T-helper 1 cell (primary cell): ENCODE measurements around the gene PRSS35.
"Not testable (repeated sequence)": the region's sequence is repeated elsewhere in the genome, so short reads cannot be mapped to it uniquely, and the experiment has no call there.

Source experiments
- DNase-seq, 5 donors: peaks; one replicate each; pipeline ENCODE4 v3.0.0-alpha.2; 2012 to 2020

The PRSS35 gene

DNA sequence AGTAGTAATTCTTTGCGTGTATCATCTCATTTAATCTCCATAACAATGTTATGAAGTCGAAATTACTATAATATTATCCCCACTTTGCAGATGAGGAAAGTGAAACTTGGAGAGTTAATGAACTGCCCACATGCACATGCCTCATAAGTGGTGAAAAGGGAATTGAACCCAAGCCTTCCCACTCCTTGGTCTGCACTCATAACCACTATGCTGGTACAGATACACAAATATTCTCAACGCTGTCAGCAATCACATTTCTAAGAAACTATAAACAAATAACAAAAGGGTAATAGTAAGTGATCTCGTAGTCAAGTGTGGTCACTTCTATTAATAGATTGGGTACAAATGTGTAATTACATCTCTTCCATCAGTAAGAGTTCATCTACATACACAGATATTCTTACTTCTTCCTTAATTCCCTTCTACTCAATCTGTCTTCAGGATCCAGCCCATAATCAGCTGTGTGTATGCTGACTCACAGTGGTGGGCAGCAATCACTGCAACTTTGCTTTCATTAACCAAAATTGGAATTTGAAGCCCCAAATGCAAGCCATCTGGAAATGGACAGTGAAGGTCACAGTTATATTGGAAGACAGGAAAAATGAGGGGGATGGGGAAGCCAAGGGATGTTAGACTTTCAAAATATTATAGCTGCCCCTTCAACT, 6.6 kb downstream of the PRSS35 start:
- DNase-seq: no peak

DNA sequence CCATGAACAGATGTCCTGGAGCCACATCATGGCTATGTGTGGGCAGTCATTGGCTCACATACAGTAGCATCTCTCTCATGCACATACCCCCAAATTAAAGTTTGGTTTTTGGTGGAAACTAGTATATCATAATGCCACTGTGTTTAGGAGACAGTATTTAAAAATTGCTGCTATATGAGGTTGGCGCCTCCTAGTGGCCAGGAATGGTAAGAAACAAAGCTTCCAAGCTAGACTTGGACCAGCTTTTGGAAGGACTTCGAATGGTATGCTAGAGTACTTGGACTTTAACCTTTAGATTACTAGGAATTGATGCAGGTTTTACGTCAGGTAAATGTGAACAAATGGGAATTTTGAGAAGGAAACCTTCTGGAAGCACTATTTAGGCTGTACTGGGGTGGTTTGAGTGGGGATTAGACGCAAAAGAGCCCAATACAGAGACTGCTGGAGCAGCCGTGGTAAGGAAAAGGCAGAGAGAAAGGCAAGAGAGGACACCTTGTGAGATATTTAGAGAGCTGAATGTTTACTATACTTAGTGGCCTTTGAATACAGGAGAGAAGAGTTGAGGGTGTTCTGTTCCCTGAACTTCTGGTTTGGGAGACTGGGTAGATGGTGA, 23.8 kb downstream of the PRSS35 start:
- DNase-seq: peak in 2 of 5 donors; percentile 28 to 30

DNA sequence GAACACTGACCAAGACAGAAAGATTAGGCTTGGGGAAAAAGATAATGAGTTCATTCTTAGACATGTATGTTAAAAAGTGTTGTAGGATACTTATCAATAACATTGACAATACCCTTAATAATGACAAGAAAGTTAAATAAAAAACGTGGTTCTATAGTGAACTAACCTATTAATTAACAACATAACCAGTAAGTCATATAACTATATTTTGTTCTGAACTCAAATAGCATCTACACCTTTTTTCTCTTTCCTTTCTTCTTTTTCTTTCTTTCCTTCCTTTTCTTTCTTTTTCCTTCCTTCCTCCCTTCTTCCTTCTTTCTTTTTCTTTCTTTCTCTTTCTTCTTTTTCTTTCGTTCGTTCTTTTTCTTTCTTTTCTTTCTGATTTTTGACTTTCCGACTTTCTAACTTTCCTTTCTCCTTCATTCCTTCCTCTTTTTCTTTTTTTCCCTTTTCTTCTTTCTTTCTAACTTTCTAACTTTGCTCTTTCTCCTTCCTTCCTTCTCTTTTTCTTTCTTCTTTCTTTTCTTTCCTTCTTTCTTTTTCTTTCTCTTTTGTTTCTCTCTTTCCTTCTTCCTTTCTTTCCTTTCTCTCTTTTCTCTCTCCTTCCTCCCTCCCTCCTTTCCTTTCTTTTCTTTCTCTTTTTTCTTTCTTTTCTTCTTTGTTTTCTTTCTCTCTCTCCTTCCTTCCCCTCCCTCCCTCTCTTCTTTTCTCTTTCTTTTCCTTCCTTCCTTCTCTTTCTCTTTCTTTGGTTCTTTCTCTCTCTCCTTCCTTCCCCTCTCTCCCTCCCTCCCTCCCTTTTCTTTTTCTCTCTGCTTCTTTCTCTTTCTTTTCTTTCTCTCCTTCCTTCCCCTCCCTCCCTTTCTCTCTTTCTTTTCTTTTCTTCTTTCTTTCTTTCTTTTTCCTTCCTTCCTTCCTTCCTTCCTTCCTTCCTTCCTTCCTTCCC, 24.6 kb downstream of the PRSS35 start:
- DNase-seq: no peak

DNA sequence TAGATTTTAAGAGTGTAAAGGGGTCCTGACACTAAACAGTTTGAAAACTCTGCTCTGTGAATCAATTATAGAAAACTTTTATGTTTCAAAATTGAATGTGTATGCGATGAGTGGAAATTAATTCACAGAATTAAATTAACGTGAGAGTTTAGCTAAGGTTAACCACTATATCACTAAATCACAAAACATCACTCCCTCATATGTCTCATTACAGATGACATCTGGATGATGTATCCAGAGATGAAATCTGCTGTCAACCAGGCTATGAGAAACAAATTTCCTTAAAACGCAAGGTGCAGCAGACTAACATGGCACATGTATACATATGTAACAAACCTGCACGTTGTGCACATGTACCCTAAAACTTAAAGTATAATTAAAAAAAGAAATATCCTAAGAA, 27.3 kb downstream of the PRSS35 start:
- DNase-seq: no peak

DNA sequence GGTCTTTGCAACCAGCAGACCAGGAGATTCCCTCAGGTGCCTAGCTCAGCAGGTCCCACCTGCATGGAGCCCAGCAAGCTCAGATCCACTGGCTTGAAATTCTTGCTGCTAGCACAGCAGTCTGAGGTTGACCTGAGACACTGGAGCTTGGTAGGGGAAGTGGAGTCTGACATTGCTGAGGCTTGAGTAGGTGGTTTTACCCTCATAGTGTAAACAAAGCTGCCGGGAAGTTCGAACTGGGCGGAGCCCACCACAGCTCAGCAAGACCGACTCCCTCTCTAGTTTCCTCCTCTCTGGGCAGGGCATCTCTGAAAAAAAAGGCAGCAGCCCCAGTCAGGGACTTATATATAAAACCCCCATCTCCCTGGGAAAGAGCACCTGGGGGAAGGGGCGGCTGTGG, 34.3 kb downstream of the PRSS35 start:
- DNase-seq: peak in 1 of 5 donors; percentile 14

DNA sequence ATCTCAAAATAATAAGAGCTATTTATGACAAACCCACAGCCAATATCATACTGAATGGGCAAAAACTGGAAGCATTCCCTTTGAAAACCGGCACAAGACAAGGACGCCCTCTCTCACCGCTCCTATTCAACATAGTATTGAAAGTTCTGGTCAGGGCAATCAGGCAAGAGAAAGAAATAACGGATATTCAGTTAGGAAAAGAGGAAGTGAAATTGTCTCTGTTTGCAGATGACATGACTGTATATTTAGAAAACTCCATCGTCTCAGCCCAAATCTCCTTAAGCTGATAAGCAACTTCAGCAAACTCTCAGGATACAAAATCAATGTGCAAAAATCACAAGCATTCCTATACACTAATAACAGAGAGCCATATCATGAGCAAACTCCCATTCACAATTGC, 38.1 kb downstream of the PRSS35 start:
- not testable (repeated sequence) for DNase-seq

DNA sequence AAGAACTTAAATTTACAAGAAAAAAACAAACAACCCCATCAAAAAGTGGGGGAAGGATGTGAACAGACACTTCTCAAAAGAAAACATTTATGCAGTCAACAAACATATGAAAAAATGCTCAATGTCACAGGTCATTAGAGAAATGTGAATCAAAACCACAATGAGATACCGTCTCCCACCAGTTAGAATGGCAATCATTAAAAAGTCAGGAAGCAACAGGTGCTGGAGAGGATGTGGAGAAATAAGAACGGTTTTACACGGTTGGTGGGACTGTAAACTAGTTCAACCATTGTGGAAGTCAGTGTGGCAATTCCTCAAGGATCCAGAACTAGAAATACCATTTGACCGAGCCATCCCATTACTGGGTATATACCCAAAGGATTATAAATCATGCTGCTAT, 39.4 kb downstream of the PRSS35 start:
- DNase-seq: not testable (repeated sequence)

DNA sequence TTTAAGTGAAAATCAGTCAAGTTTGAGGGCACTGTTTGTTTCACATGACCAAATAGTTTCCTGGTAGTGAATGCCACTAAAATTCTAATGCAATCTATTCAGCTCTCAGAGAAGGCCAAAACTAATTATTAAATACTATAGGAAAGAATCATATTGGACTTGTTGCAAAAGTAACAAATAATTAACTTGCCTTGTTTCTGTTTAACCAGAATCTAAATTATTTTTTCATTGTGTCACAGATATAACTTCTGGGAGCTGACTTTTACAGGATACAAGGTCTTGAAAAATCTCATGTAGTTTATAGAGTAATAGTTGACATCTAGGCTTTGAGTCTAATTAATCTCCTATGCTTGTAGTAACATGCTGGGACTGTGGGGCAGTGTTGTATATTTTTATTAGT, 44.5 kb downstream of the PRSS35 start:
- DNase-seq: no peak

DNA sequence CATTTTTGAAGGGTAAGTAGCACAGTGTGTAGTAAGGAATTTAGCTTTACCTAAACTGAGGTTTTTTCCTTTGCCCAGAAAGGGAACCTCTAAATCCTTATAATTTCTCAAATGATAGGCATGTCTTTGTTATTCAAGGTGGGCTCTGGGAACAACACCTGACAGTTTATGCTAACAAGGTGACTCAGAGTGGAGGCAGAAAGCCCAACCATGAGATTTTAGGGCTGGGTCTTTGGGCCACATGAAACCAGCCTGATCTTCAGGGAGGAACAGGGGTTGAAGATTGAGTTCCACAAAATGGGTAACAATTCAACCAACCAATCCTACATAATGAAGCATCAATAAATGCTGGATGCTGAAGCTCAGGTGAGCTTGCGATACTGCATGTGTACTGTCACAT, 46.6 kb downstream of the PRSS35 start:
- DNase-seq: no peak

DNA sequence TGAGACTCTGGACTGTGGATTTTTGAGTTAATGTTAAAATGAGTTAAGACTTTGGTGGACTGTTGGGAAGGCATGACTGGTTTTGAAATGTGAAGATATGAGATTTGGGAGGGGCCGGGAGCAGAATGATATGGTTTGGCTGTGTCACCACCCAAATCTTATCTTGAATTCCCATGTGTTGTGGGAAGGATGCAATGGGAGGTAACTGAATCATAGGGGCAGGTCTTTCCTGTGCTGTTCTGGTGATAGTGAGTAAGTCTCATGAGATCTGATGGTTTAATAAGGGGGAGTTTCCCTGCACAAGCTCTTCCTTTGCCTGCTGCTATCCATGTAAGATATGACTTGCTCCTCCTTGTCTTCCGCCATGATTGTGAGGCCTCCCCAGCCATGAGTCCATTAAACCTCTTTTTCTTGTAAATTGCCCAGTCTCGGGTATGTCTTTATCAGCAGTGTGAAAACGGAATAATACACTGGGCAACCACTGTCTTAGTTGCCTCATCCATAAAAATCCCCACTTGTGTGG, 59.4 kb downstream of the PRSS35 start:
- DNase-seq: not testable (repeated sequence)

DNA sequence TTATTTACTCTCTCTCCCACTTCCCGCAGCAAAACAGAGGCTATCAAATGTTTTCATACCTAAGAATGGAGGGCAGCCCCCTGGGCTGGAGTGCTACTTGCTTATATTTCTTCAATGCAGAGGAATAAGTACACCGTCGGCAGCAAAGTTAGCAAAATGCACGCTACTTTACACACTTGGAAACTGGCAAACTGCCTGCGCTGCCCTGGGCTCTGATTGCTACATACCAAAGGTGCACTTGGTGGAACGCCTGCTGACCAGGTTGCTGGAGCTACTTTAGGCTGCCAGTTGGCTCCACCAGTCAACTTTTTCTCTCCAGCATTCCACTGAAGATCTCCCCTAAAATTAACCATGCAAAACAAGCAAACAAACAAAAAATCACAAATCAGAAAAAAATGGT, 62.4 kb downstream of the PRSS35 start:
- DNase-seq: no peak
